NB4 (cell line): ENCODE data around the gene WDR48.

Experiments used
- DNase-seq: peaks from one replicate; pipeline ENCODE4 v3.0.0; 2010; ENCODE audit warnings: low read depth
- H3K4me3 ChIP-seq: one replicate; pipeline ENCODE4 v1.5.1; 2011; ENCODE audit warnings: mild to moderate bottlenecking, low read depth, low read length, moderate library complexity
- CTCF ChIP-seq: IDR thresholded peaks from one replicate; pipeline ENCODE4 v1.5.1; 2012; ENCODE audit warnings: low read depth, low read length
- MYC ChIP-seq: IDR thresholded peaks from 2 replicates; pipeline ENCODE4 v1.6.1; 2011; ENCODE audit warnings: low read depth, low read length
- POLR2A ChIP-seq: IDR thresholded peaks from 2 replicates; pipeline ENCODE4 v1.6.1; 2011; ENCODE audit warnings: mild to moderate bottlenecking; ENCODE audit not compliant: insufficient read length; ENCODE audit errors: extremely low read depth
- TF ChIP-seq, protein P1 (sequence below): IDR thresholded peaks from 2 replicates; pipeline ENCODE4 v1.6.1; 2011; ENCODE audit warnings: low read depth, low read length

The WDR48 gene

GRCh38 chr3:39094851-39095677 lies 43.2 kb downstream of the WDR48 start:
- H3K4me3 ChIP-seq = no peak overlapping the region
- DNase-seq = peak; percentile 14
- TF ChIP-seq POLR2A = no peak
- TF ChIP-seq CTCF = no peak
- TF ChIP-seq, protein P1, sequence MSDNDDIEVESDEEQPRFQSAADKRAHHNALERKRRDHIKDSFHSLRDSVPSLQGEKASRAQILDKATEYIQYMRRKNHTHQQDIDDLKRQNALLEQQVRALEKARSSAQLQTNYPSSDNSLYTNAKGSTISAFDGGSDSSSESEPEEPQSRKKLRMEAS = no peak
- TF ChIP-seq MYC = no peak

GRCh38 chr3:39095778-39096177 lies 44.0 kb downstream of the WDR48 start:
- TF ChIP-seq CTCF (no peak), MYC (no peak), POLR2A (no peak)
- TF ChIP-seq, protein P1 = no peak
- DNase-seq = no peak
- H3K4me3 ChIP-seq = no peak overlapping the region

- H3K4me3 ChIP-seq = no peak overlapping the region
- TF ChIP-seq POLR2A (no peak), CTCF (no peak), MYC (no peak)
- TF ChIP-seq, protein P1 = no peak
- DNase-seq = no peak
Measured at GRCh38 chr3:39096775-39097174, 45.0 kb downstream of the WDR48 start.

DNA sequence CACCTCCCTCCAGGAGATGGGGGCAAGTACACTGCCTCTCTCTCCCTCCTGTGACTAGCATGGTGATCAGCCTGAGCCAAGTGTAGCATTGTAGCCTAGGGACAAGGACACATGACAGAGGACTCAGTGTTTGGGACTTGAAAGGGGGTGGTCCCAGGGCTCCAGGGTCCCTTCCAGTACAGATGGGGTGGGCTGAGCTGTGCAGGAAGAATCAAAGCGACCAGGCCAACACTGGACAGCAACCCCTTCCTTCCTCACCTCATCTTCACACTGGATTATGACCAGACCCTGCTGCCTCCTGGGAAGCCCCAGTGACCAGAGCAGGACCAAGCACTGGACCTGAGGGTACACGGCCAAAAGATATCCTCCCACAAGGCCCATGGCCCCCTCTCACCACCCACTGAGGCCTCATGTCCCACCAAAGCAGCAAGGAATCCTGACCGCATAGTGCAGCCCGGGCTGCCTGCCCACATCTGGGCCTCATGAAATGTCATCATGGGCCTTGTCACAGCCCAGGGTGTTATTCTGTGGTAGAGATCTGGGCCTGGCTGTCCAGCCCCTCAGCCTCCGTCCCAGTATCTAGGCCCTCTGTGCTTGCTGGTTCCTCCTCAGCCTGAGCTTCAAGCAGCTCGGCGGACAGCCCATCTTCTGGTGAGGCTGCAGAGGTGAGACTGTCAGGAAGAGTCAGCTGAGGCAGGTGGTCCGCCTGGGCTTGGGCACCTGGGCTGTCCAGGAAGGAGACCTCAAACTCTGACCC lies 46.1 kb downstream of the WDR48 start:
- no peak for TF ChIP-seq POLR2A
- no peak for TF ChIP-seq CTCF
- TF ChIP-seq MYC = no peak
- DNase-seq = no peak
- no peak overlapping the region for H3K4me3 ChIP-seq

DNA sequence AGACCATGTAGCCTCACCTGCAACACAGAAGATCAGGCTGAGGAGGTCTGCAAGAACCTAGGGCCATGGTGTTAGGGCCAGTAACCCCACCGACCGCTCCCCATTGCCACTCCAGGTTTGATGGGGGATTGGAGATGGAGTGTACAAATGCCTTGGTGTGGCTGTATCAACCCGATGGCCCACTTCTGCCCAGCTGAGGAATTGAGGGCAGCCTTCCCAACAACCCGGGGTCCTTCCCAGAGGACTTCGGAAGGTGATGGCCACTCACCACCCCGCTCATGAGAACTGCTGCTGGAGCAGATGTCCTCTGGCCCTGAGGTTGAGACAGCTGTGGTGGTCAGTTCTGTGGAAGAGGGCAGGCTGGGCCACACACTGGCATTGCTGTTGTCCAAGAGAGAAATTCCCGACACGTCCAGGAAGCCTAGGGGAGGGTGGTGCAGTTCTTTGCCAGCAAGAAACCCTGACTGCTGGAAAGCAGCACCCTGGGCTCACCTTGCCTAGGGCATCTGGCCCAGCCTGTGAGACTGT lies 46.7 kb downstream of the WDR48 start:
- TF ChIP-seq CTCF (no peak), POLR2A (no peak), MYC (no peak)
- TF ChIP-seq, protein P1 = no peak
- DNase-seq = no peak

DNA sequence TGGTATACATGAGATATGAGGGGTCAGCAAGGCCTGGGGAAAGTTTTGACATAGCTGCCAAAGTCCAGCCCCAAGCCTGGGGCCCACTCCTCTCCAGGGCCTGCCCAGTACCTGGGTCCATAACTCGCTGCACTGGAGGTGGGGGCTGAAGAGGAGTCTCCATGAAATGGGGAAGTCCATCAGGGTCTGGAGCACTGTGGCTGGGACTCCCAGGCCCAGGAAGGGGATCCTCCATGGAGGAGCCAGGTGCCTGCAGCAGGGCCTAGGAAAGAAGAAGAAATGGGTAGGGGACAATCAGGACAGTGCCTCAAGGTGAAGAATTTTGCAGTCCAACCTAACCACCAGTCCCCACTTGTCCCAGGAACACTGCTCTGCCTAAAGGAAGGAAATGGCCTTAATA lies 47.4 kb downstream of the WDR48 start:
- H3K4me3 ChIP-seq = no peak overlapping the region
- no peak for DNase-seq
- TF ChIP-seq CTCF (no peak), MYC (no peak), POLR2A (no peak)
- TF ChIP-seq, protein P1 = no peak

More for the DNA sequence above, 46.7 kb downstream of the WDR48 start:
- H3K4me3 ChIP-seq = no peak overlapping the region
